Measurements from ENCODE around the gene ZNF324B. TPM values are rescaled to one million over a fixed set of nuclear protein-coding genes. Genes with fewer than 3 reads are reported as not detected.
"Not testable (repeated sequence)": the region's sequence is repeated elsewhere in the genome, so short reads cannot be mapped to it uniquely, and the experiment has no call there.

ZNF324B gene
- total RNA-seq, 1 experiment from 2014 or later, result 7.8 TPM

GRCh38 chr19:58453743-58454142, 2.3 kb downstream of the ZNF324B start:
- no peak for DNase-seq (ENCODE audit: low read depth)

DNA sequence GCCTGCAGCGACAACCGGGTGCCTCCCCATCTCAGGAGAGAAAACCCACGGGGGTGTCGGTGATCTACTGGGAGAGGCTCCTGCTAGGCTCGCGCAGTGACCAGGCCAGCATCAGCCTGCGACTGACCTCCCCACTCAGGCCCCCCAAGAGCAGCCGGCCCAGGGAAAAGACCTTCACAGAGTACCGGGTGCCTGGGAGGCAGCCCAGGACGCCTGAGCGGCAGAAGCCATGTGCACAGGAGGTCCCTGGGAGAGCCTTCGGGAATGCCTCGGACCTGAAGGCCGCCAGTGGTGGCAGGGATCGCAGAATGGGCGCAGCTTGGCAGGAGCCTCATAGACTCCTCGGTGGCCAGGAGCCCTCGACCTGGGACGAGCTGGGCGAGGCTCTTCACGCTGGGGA, 3.9 kb downstream of the ZNF324B start:
- no peak for DNase-seq (ENCODE audit: low read depth)

GRCh38 chr19:58456111-58456510, 4.7 kb downstream of the ZNF324B start:
- no peak for DNase-seq (ENCODE audit: low read depth)

DNA sequence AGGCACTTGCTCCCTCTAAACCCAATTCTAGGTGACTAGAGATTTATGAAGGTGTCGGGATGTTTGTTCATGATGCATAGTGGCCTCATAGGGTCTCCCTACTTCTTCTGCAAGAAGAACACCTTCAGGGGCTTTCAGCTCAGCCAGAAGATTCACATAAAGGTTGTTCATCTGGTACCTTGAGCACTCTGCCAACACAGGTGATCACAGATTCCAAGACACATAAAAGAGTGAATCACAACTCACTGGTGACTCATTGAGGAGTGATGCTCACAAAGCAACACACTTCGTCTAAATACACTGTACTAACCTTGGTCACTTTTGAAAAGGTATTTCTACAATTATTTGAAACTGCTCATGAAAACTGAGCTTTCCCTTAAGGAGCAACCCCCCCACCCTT, 8.6 kb downstream of the ZNF324B start:
- DNase-seq (ENCODE audit: low read depth), result no peak

GRCh38 chr19:58466089-58466759, 14.8 kb downstream of the ZNF324B start:
- no peak for DNase-seq (ENCODE audit: low read depth)

- peak; percentile 91 for DNase-seq (ENCODE audit: low read depth)
Measured at GRCh38 chr19:58466760-58467589, 15.6 kb downstream of the ZNF324B start, which contains the start of gene ZNF324. ZNF324 (plus strand) TSS chr19:58467080; CDS start chr19:58469186, 2,106 bp downstream.

DNA sequence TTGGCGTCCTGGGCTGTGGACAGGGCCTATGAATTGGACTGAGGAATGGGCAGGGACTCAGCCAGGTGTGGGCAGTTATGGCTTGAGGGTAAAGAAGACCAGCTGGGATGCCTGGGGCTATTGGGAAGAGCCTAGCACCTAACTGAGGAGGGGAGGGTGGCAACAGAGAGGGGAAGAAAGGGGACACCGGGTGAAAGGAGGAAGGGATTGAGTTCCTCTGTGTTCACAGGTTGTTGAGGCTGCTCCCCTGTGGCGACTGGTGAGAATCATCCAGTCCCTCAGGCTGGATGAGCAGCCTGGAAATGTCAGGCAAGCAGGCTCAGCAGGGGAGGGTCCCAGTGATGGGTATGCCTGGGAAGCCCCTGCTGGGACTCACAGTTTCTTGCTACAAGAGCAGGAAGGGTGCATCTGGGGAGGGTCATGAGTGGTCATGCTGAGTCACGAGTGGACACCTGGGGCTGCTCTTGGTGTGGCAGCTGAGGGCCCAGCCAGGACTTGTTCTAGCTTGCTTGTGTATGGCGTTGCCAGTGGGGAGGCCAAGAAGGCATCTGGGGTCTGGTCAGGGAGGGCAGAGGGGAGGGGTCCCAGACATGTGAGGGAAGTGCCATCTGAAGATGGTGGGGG, 16.9 kb downstream of the ZNF324B start:
- DNase-seq (ENCODE audit: low read depth), result no peak

- DNase-seq (ENCODE audit: low read depth), result no peak
Measured at GRCh38 chr19:58469241-58470013, 18.0 kb downstream of the ZNF324B start.

GRCh38 chr19:58470837-58471543, 19.6 kb downstream of the ZNF324B start:
- not testable (repeated sequence) for DNase-seq (ENCODE audit: low read depth)

DNA sequence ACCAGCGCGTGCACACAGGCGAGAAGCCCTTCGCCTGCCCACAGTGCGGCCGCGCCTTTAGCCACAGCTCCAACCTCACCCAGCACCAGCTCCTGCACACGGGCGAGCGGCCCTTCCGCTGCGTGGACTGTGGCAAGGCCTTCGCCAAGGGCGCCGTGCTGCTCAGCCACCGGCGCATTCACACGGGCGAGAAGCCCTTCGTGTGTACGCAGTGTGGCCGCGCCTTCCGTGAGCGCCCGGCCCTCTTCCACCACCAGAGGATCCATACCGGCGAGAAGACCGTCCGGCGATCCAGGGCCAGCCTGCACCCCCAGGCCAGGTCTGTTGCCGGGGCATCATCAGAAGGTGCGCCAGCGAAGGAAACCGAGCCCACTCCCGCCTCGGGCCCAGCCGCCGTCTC, 20.3 kb downstream of the ZNF324B start:
- DNase-seq (ENCODE audit: low read depth), result no peak

DNA sequence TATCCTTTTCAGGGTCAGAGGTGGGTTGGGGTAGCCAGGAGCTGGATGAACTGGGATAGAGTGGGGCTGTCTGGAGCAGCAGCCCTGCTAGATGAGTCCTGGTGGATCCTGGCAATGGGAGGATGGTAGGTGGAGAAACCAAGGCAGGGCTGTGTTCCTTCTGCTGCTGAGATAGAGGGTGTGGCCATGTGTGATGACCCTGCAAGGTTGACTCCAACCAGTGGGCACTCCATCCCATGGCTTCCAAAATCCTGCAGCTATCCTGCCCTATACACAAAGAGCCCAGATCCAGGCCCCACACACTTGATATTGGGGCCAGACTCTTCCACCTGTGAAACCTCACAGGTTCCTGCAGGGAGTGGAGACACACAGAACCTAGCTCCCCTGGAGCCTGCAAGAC, 22.4 kb downstream of the ZNF324B start:
- DNase-seq (ENCODE audit: low read depth), result no peak

DNA sequence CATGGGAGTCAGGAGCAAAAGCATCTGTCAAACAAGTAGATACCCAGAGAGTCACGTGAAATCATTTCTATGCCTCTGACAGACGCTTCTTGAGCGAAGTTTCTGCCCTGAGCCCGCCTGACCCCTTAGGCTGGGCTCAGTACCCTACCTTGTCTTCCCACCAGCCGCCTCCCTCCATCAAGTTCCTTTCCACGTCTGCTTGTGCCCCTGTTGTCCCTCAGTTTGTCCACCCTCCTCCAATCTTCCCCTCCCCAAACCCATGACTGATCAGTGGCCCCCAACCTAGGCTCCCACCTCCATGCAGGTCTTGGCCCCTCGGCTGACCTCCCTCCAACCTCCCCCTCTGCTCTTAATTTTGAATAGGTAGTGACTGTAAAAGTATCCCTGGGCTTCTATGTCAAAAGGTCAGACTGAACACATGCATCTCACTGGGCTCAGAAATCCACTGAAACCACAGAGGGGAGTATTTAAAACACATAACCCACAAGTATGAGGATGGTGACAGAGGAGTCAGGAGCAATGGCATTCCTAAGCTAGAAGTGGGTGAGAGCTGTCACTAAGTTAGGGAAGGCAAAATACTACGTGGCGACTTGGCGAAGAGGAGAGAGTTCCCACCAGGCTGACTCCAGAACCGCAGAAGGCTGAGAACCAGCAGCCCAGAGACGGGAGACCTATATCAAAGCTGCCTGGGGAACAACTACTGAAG, 23.0 kb downstream of the ZNF324B start:
- DNase-seq (ENCODE audit: low read depth), result peak; percentile 45

DNA sequence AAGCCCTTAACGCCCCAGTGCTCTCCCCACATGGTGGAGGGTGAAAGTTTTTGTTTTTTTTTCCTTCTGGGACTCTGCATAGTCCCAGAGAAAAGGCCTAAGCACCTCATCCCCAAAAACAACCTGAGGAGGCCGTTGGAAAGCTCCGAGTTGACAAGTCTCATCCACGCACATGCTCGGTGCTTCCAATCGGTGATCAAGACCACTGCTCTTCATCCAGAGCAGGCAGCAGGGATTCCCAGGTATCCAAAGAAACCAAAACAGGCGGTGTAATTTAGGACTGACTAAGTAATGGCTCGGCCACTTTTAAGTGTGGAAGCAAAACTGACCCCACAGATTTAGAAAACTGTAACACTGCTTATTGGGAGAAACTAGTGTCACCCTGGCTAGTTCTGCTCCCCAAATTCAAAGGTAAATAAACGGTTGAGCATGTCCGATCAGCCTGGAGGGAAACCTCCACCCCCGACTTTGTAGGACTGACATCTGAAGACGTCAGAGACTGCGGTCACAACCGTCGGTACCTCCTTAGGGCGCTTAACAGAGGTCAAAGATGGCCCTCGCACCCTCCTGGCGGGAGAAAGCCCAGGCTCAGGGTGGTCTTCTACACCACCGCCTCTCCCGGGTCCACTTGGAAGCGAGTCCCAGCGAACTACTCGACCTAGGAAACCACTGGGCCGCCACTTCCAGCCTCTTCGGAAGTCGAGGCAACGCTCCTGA, 23.7 kb downstream of the ZNF324B start:
- DNase-seq (ENCODE audit: low read depth), result no peak

GRCh38 chr19:58475714-58476497, 24.5 kb downstream of the ZNF324B start, which contains the start of gene ZNF446:
ZNF446 (plus strand) TSS chr19:58476352; CDS start chr19:58477219, 867 bp downstream.
- DNase-seq (ENCODE audit: low read depth), result peak; percentile 96

DNA sequence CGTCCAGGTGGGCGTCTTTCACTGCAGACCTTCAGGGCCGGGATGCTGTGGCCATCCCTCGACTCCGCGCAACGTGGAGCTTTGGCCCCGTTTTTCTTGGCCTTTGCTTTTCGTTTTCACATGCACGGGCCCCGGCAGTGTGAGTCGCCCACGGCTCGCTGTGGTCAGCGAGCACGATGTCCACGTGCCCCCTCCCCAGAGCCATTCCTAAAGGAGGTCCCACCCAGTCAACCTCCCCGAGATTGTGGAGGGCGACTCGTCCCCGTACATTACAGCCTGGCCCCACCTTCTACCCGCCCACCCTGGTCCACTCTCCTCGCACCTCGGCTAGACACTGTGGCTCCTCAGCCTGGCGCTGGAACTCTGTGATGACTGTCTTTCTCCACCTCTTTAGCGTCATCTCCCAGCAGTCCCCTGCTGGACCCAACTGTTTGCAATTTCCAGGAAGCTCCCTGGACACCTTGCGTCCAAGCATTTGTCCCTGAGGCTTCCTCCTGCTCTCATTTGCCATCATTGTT, 25.1 kb downstream of the ZNF324B start:
- peak; percentile 18 for DNase-seq (ENCODE audit: low read depth)

GRCh38 chr19:58477130-58477529, 25.7 kb downstream of the ZNF324B start:
- no peak for DNase-seq (ENCODE audit: low read depth)

- DNase-seq (ENCODE audit: low read depth), result no peak
Measured at GRCh38 chr19:58477871-58478270, 26.4 kb downstream of the ZNF324B start.

DNA sequence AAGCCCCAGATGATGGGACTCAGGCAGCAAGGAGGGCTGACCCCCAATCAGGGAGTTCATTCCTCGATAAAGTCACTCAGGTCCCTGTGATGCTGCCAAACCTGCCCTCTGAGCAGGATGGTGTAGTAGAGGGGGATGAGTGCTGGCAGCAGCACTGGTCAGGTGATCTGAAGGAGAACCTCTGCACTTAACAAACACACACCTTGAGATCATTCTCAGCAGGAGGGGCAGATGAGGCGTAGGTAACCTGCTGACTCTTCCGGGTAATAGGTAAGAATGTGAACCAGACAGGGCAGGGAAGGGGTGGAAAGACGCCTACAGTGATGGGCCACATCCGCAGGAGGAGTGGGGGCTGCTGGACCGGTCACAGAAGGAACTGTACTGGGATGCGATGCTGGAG, 27.9 kb downstream of the ZNF324B start:
- DNase-seq (ENCODE audit: low read depth), result no peak
